Measurements from ENCODE around the gene NHERF2.

Gene NHERF2

GRCh38 chr16:1997494-1998359 lies 29.0 kb upstream of the NHERF2 start:
- Histone ChIP-seq H3K9me3 (ENCODE audit: insufficient read depth, low read length) (no peaks in the 10 kb centered on the region), H3K27me3 (ENCODE audit: low read length) (no peaks in the 10 kb centered on the region), H3K4me2 (ENCODE audit: low read depth, low read length, poor library complexity, severe bottlenecking) (no peak overlapping the region), H3K79me2 (ENCODE audit: insufficient read depth, low read length) (no peaks in the 10 kb centered on the region), H3K27ac (ENCODE audit: low read depth, low read length) (no peak overlapping the region), H4K20me1 (ENCODE audit: low read depth, low read length) (no peaks in the 10 kb centered on the region), H3K9ac (ENCODE audit: low read length) (no peak overlapping the region), H3K36me3 (ENCODE audit: low read length) (no peaks in the 10 kb centered on the region), H3F3A (ENCODE audit: insufficient read depth) (peaks cover 9% of the 10 kb centered on the region), H3K9me2 (replicated peaks; ENCODE audit: insufficient read depth, low read length) (no peaks in the 10 kb centered on the region), H3K4me3 (ENCODE audit: insufficient read depth, low read length, poor library complexity, severe bottlenecking) (no peak overlapping the region), H2AFZ (ENCODE audit: low read depth, low read length, severe bottlenecking) (no peak overlapping the region)
- TF ChIP-seq EZH2phosphoT487 (conservative IDR thresholded peaks at IDR 0.05; ENCODE audit: low read length) (no peak), CTCF (IDR thresholded peaks at IDR 0.05; ENCODE audit: insufficient read depth, low read length, poor library complexity, severe bottlenecking) (no peak)

GRCh38 chr16:1998360-1998835 lies 28.3 kb upstream of the NHERF2 start:
- Histone ChIP-seq H3K36me3 (ENCODE audit: low read length) (no peaks in the 10 kb centered on the region), H3K9me2 (replicated peaks; ENCODE audit: insufficient read depth, low read length) (no peaks in the 10 kb centered on the region), H3K27me3 (ENCODE audit: low read length) (no peaks in the 10 kb centered on the region), H3K4me3 (ENCODE audit: insufficient read depth, low read length, poor library complexity, severe bottlenecking) (no peak overlapping the region), H3K79me2 (ENCODE audit: insufficient read depth, low read length) (peaks cover 2% of the 10 kb centered on the region), H3F3A (ENCODE audit: insufficient read depth) (peaks cover 9% of the 10 kb centered on the region), H4K20me1 (ENCODE audit: low read depth, low read length) (no peaks in the 10 kb centered on the region; the same call in 1 of the 2 replicates), H3K9me3 (ENCODE audit: insufficient read depth, low read length) (no peaks in the 10 kb centered on the region), H3K27ac (ENCODE audit: low read depth, low read length) (no peak overlapping the region), H3K9ac (ENCODE audit: low read length) (no peak overlapping the region), H2AFZ (ENCODE audit: low read depth, low read length, severe bottlenecking) (no peak overlapping the region), H3K4me2 (ENCODE audit: low read depth, low read length, poor library complexity, severe bottlenecking) (no peak overlapping the region)
- TF ChIP-seq CTCF (IDR thresholded peaks at IDR 0.05; ENCODE audit: insufficient read depth, low read length, poor library complexity, severe bottlenecking) (no peak), EZH2phosphoT487 (conservative IDR thresholded peaks at IDR 0.05; ENCODE audit: low read length) (no peak)

- Histone ChIP-seq H3K9me2 (replicated peaks; ENCODE audit: insufficient read depth, low read length) (no peaks in the 10 kb centered on the region), H3K27me3 (ENCODE audit: low read length) (no peaks in the 10 kb centered on the region), H3K36me3 (ENCODE audit: low read length) (no peaks in the 10 kb centered on the region), H3F3A (ENCODE audit: insufficient read depth) (peaks cover 5% of the 10 kb centered on the region; the same call in 1 of the 2 replicates), H3K9ac (ENCODE audit: low read length) (no peak overlapping the region), H3K79me2 (ENCODE audit: insufficient read depth, low read length) (peaks cover 10% of the 10 kb centered on the region), H4K20me1 (ENCODE audit: low read depth, low read length) (no peaks in the 10 kb centered on the region; the same call in 1 of the 2 replicates), H3K4me3 (ENCODE audit: insufficient read depth, low read length, poor library complexity, severe bottlenecking) (no peak overlapping the region), H2AFZ (ENCODE audit: low read depth, low read length, severe bottlenecking) (no peak overlapping the region), H3K4me2 (ENCODE audit: low read depth, low read length, poor library complexity, severe bottlenecking) (no peak overlapping the region), H3K27ac (ENCODE audit: low read depth, low read length) (no peak overlapping the region), H3K9me3 (ENCODE audit: insufficient read depth, low read length) (no peaks in the 10 kb centered on the region)
- no peak for TF ChIP-seq EZH2phosphoT487 (conservative IDR thresholded peaks at IDR 0.05; ENCODE audit: low read length)
- no peak for TF ChIP-seq CTCF (IDR thresholded peaks at IDR 0.05; ENCODE audit: insufficient read depth, low read length, poor library complexity, severe bottlenecking)
Measured at GRCh38 chr16:1998852-1999801, 27.6 kb upstream of the NHERF2 start.
